SKM-1 treated with dmso at 0.1 percent for 144 hours (cell line): ENCODE data around the gene SMYD3.
"Not testable (repeated sequence)": the region's sequence is repeated elsewhere in the genome, so short reads cannot be mapped to it uniquely, and the experiment has no call there.

Source experiments
- DNase-seq: peaks from one replicate; lab custom pipeline; 2025; ENCODE audit not compliant: unreplicated experiment; lab: John Stamatoyannopoulos, UW

SMYD3 gene

GRCh38 chr1:245791410-245792312 lies 715.4 kb downstream of the SMYD3 start:
- no peak for DNase-seq

GRCh38 chr1:245790441-245790840 lies 716.6 kb downstream of the SMYD3 start:
- DNase-seq, result no peak

GRCh38 chr1:245788886-245789285 lies 718.2 kb downstream of the SMYD3 start:
- DNase-seq, result no peak

DNA sequence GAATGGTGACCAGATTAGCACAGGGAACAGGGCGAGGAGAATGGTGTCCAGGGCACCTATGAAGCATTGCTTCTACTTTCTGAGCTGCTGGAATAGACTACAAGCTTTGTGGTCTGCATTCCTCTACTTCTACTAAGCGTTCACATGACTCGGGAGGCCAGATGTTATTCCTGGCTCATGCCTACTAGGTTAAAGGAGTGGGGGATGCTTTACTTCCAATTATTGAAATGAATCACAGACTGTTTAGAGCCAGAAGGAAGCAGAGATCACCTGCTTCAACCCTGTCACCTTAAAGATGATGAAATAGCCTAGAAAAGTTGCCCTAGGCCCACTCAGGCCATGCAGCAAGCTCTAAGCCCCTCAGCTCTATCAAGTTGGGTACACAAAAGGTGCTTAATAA lies 718.8 kb downstream of the SMYD3 start:
- DNase-seq, result no peak

DNA sequence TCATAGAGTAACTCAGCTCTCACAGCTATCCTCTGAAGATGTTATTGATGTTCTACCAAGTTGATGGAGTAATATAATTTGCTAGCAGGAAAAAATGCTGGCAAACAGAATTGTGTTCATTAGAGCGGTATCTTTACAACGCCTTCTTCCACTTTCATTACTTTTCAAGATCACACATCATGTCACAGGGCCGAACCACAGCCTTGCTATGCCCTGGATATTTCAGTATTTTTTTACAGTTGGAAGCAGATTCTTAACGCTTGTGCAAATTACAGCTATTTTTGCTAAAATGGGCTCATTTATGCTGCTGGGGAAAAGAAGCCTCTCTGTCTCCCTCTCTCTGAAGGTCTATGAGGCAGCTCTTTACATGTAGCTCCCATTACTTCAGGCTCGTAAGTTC lies 720.1 kb downstream of the SMYD3 start:
- DNase-seq, result no peak

- DNase-seq, result no peak
These were observed 727.0 kb downstream of the SMYD3 start for GRCh38 chr1:245779797-245780755.

DNA sequence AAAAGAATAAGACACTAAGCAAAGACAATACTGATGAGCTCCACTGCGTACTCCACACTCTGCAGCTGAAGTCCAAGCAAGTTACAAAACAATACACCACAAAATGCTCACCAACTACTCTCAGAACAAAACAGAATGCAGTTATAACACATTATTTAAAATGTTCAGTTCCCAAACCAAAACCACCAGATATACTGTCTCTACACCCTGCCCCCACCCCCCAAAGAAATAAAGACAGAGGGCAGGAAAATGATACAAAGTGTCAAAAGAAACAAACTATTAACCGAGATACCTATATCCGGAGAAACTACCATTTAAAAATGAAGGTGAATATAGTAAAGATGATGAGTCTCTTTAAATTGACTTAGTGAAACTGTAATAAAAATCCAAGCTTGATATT lies 729.3 kb downstream of the SMYD3 start:
- no peak for DNase-seq

DNA sequence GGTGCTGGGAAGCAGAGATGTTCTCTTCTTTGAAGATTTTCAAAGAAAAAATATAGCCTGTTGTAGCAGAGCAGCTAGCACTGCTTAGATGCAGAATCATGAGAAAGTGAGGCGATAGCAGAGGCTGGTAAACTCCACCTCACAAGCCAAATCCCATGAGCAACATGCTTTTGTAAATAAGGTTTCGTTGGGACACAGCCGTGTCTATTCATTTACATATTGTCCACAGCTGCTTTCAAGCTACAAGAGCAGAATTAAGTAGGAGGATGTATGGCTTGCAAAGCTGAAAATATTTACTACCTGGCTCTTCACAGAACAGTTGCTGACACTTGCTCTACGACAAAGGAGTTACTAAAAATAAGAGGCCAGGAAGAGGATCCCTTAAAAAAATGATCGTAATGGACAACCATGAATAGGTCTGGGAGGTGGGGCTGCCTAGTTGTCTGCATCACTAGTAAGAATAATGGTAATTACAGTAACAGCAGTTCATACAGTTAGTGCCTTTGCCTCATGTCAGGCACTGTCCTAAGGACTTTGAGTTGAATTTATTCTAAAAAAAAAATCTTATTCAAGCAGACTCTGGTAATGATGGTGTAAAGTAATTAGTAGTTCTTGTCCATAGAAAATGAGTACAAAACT lies 730.3 kb downstream of the SMYD3 start:
- no peak for DNase-seq

- DNase-seq, result no peak
These were observed 730.9 kb downstream of the SMYD3 start for GRCh38 chr1:245776139-245776538.

GRCh38 chr1:245774931-245775330 lies 732.1 kb downstream of the SMYD3 start:
- DNase-seq, result not testable (repeated sequence)

- no peak for DNase-seq
These were observed 732.9 kb downstream of the SMYD3 start for GRCh38 chr1:245774196-245774595.

GRCh38 chr1:245773344-245773743 lies 733.7 kb downstream of the SMYD3 start:
- DNase-seq, result no peak

- DNase-seq, result no peak
These were observed 734.3 kb downstream of the SMYD3 start for GRCh38 chr1:245772739-245773138.

GRCh38 chr1:245772325-245772724 lies 734.8 kb downstream of the SMYD3 start:
- DNase-seq, result no peak

DNA sequence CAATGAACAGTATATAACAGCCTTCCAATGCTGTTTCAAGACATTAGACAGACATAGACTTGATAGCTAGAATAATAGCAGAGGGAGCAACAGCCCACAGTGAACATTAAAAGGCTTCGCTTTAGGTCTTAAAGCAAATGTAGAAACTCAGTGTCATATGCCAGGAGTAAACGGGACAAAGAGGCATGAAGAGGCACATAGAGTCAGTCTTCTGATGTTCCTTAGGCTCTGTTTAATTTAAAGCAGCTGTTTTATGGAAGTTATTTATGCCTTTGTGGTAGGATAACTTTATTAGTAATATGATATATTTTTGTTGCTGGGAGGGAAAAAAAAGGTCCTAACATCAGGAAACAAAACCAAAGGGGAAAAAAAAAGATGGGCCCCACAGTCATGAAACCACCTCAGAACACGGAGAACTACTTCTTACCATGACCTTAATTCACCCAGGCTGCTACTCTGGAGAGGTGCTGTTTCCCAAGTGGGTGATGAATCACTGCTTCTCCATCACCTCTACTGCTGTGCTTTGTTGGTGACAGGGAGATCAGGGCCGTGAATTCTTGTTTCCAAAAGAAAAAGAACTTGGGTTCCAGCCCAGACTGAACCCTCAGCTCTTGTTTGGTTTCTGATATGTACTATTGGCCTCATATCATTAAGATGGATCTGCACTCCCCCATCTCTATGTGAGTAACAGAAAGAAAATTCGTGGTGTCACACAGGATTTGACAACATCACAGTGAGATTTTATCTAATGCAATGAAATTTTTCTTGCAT lies 735.4 kb downstream of the SMYD3 start:
- DNase-seq, result no peak

- DNase-seq, result no peak
These were observed 736.9 kb downstream of the SMYD3 start for GRCh38 chr1:245770156-245770555.

DNA sequence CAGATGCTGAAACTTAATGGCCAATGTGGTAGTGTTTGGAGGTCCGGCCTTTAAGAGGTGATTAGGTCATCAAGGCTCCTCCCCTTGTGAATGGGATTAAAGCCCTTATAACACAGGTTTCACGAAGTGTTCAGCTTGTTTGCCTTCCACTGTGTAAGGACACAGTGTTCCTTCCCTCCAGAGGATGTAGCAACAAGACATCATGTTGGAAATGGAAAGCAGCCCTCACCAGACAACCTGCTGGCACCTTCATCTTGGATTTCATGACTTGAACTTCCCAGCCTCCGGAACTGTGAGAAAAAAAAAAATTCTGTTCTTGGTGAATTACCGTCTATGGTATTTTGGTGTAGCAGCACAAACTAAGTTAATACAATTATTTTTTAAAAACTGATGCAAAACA lies 738.5 kb downstream of the SMYD3 start:
- no peak for DNase-seq

DNA sequence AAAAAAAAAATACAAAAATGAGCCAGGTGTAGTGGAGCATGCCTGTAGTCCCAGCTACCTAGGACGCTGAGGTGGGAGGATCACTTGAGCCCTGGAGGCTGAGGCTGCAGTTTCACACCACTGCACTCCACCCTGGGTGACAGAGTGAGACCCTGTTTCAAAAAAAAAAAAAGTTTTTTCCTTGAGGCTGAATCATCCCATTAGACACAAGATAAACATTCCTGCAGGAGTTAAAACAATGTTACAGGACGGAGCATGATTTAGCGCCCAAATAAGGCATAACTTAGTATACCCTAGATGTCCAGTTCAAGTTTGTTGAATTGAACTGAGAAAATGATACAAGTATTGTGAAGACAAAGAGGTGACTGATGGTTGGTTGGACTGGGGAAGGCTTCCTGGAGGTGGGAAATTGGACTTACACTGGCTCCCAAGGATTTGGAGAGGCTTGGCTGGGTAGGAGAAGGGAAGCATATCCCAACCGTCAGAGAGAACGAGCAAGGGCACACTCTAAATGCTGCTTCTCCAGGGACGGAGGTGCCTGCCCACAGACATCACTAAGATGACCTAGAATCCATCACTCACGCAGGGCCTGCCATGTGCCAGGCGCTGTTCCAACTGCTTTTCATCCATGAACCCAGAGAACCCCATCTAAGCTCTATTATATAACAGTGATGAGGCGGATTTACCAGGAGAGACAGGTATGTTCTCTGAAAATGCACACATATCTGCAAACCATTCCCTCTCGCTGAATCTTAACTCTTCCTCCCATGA lies 741.7 kb downstream of the SMYD3 start:
- DNase-seq, result no peak

GRCh38 chr1:245763873-245764331 lies 743.2 kb downstream of the SMYD3 start:
- DNase-seq, result no peak
